ENCODE data around the gene TBX19.

GRCh38 chr1:168317309-168317708 is 36.6 kb downstream of the TBX19 start:
- TF ChIP-seq POLR2A (IDR thresholded peaks at IDR 0.05) = no peak
- TF ChIP-seq, protein P1, sequence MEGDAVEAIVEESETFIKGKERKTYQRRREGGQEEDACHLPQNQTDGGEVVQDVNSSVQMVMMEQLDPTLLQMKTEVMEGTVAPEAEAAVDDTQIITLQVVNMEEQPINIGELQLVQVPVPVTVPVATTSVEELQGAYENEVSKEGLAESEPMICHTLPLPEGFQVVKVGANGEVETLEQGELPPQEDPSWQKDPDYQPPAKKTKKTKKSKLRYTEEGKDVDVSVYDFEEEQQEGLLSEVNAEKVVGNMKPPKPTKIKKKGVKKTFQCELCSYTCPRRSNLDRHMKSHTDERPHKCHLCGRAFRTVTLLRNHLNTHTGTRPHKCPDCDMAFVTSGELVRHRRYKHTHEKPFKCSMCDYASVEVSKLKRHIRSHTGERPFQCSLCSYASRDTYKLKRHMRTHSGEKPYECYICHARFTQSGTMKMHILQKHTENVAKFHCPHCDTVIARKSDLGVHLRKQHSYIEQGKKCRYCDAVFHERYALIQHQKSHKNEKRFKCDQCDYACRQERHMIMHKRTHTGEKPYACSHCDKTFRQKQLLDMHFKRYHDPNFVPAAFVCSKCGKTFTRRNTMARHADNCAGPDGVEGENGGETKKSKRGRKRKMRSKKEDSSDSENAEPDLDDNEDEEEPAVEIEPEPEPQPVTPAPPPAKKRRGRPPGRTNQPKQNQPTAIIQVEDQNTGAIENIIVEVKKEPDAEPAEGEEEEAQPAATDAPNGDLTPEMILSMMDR (IDR thresholded peaks at IDR 0.05) = no peak

All from adrenal gland (tissue), 5 donors.